ENCODE measurements around the gene SNAP29.
A peak's percentile ranks its signal among the peaks of the same experiment; 100 is the strongest.
"Not testable (repeated sequence)": the region's sequence is repeated elsewhere in the genome, so short reads cannot be mapped to it uniquely, and the experiment has no call there.

Gene SNAP29

GRCh38 chr22:20901093-20902033 is 42.6 kb downstream of the SNAP29 start:
- not testable (repeated sequence) for DNase-seq (ENCODE audit: low read depth)

DNA sequence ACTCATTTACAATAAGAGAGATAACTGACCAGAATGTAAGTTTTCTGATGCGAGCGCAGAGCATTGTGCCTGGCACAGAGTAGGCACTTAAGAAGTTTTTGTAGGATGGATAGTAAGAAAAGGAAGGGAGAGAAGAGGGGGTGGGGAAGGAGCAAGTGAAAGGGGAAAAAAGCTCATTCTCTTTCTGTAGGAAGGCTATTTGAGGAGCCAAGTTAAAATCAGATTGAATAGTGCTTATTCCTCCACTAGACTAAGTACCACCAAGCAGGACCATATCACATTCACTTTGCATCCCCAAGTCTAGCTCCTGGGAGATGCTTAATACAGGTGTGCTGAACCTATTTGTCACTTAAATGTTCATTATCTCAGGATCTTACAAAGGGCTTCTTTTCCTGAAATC is 44.3 kb downstream of the SNAP29 start:
- no peak for DNase-seq (ENCODE audit: low read depth)

DNA sequence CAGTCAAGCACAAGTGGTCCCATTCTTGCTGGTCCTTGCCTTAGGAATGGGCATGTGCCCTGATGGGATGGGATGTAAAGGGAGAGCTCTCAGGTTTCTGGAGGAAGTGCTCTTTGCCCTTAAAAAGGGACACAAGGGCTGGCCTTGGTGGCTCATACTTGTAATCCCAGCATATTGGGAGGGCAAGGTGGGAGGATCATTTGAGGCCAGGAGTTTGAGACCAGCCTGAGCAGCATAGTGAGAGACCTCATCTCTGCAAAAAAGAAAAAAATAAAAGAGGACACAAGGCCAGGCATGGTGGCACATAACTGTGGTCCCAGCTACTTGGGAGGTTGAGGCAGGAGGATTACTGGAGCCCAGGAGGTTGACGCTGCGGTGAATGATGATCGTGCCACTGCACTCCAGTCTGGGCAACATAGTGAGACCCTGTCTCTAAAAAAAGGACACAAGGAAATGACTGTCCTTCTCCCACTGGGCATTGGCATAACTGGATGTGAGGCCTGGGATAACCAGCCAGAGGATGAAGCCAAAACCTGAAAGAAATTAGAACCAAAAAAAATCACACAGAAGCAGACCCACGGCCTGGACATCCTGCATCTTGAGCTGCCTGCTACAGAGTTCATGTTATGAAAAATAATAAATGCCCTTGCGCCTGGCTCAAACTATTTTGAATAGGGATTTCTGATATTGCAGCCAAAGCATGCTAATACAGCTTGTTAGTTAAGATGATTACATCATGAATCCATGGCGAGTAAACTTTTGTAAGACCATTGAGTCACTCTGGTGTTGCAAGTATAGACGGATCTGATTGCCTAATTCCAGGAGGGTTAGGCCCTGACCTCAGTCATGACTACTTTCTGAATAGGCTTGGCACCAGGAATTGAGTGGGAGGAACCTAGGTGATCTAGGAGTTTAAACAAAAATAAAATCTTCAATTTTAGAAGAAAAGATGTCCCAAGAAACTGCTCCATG is 45.5 kb downstream of the SNAP29 start:
- peak; percentile 95 for DNase-seq (ENCODE audit: low read depth)

DNA sequence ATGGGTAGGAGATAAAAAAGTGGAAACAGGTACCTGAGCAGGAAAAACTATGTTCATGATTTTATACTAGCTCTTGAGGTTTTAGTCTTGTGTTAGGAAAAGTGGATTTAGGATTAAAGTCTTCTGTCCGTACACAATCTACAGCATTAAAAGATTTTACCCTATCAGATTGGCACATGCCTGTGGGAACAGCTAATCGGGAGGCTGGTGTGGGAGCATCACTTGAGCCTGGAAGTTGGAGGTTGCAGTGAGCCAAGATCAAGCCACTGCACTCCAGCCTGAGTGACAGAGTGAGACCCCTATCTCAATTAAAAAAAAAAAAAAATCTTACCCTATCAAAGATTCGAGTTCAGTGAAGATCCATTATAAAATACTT is 46.2 kb downstream of the SNAP29 start:
- DNase-seq (ENCODE audit: low read depth) = no peak

DNA sequence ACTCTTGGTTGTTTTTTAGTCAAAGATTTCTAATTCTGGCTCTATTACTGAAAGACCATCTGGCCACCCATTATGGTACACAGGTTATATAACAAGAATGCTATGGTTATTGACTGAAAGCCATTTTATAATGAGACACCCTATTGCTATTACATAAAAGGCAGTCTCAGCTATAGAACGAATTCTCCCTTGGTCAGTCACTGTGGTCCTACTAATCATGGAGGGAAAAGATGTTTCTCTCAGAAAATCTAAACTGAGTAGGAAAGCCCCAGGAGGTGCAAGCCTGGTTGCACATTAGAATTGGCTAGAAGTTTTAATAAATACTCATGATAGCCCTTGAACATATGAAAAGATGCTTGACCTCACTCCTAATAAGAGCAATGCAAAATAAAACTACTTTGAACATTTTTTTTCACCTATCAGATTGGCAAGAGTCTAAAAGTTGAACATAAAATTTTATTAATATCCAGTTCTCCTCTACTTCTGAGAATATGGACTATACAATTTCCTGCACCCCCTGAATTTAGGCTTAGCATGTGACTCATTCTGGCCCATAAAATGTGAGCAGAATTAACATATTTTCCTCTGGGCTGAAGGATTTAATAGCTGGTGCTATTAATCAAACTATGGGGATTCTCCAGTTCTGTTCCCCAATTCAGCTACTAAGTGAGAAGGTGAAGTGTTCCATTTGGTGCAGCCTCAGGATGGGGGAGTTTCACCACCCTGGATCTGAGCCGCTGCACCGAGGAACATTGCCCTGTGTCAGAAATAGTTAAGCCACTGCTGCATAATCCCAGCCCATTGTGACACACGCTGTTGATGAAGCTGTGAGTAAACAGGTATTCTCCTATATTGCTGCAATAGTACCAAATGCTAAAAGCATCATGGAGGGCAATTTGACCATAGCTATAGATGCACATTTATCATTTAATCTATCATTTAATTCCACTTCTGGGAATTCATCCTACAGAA is 46.9 kb downstream of the SNAP29 start:
- DNase-seq (ENCODE audit: low read depth) = no peak

DNA sequence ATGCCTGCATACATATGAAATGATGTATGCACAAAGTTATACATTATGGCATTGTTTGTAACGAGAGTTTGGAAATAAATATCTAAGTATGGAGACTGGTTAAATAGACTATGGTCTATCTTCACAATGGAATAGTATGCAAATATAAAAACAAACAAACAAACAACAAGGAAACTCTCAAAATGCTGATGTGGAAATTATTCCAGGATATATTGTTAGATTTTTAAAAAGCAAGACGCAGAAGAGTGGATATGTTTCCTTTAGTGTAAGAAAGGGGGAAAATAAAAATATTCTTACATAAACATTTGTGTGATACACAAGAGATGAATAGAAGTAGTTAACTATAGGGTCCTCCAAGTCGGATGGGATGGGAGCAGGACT is 47.6 kb downstream of the SNAP29 start:
- DNase-seq (ENCODE audit: low read depth) = no peak

DNA sequence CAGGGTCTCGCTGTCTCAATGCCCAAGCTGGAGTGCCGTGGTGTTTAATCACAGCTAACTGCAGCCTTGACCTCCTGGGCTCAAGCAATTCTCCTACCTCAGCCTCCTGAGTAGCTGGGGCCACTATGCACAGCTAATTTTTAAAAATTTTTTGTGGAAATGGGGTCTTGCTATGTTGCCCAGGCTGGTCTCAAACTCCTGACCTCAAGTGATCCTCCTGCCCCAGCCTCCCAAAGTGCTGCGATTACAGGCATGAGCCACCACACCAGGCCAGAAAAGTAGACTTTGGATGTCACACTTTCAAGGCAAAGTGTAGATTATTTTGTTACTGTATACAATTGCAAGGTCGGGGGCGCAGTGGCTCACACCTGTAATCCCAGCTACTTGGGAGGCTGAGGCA is 49.9 kb downstream of the SNAP29 start:
- DNase-seq (ENCODE audit: low read depth) = not testable (repeated sequence)

GRCh38 chr22:20909543-20910303 is 50.9 kb downstream of the SNAP29 start:
- DNase-seq (ENCODE audit: low read depth) = no peak

DNA sequence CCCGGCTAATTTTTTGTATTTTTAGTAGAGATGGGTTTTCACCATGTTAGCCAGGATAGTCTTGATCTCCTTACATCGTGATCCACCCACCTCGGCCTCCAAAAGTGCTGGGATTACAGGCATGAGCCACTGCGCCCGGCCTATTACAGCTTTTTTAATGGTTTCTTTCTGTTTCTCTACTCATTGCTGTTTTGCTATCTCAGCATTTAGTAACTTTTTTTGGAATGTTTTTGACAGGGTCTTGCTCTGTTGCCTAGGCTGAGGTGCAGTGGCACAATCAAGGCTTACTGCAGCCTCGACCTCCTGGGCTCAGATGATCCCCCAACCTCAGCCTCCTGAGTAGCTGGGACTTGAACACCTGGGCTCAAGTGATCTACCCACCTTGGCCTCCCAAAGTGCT is 53.7 kb downstream of the SNAP29 start:
- DNase-seq (ENCODE audit: low read depth) = no peak

GRCh38 chr22:20916916-20917810 is 58.4 kb downstream of the SNAP29 start, which contains the start of gene CRKL:
Gene CRKL, plus strand, starts transcription at chr22:20917407. Its CDS starts 528 bp downstream, at chr22:20917935.
- DNase-seq (ENCODE audit: low read depth) = peak; percentile 97

- no peak for DNase-seq (ENCODE audit: low read depth)
Observed at GRCh38 chr22:20918663-20919218, 59.9 kb downstream of the SNAP29 start.

- no peak for DNase-seq (ENCODE audit: low read depth)
Observed at GRCh38 chr22:20919718-20920117, 60.9 kb downstream of the SNAP29 start.

DNA sequence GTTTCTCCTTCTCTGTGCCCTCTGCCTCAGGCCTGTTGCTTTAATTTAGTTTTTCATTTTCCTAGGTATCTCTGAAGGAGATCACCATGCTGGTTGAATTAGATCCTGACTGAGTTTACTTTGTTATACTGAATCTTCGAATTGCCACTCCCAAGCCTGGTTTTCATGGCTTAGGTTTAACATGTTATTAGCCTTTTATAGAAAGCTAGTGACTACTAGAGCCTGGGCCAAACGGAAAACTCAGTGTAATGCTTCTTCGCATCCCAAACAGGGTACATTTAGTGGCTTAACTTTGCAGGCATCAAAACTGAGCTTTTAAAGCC is 62.0 kb downstream of the SNAP29 start:
- DNase-seq (ENCODE audit: low read depth) = no peak

DNA sequence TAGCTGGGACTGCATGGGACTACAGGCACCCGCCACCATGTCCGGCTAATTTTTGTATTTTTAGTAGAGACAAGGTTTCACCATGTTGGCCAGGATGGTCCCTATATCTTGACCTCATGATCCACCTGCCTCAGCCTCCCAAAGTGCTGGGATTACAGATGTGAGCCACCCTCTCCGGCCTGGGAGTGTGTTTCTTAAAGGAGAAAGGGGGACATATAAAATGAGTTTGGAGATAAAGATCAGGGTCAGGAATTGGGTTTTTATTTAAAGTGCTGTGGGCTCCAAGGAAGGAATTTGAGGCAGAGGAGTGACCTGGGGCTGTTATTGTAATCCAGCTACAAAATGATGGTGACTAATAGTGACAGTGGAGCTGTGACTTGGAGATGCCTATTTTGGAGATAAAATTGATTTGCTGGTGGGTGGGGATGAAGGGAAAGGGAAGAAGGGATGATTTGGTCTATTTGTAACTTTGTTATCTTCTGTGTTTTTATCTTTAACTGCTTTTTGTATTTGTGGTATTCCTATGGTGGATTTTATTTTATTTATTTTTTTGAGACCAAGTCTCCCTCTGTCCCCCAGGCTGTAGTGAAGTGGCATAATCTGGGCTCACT is 63.4 kb downstream of the SNAP29 start:
- DNase-seq (ENCODE audit: low read depth) = no peak

DNA sequence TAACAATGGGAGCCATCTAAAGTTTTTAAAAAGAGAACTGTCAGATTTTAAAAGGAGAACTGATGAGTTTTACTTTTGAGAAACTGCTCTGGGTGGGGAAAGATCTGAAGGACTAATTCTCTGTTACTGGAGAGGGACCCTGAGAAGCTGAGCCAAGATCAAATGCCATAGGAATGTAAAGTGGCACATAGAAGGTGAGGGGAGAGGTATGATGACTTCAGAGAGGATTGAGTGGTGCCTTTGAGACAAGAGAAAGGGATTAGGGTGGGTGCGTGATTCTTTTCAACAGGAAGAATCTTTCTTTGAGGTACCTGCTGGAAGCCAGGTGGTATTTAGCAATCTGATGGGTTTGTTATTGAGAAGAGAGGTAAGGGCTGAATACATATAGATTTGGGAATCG is 67.4 kb downstream of the SNAP29 start:
- no peak for DNase-seq (ENCODE audit: low read depth)

GRCh38 chr22:20927940-20928572 is 69.2 kb downstream of the SNAP29 start:
- no peak for DNase-seq (ENCODE audit: low read depth)

- DNase-seq (ENCODE audit: low read depth) = no peak
Observed at GRCh38 chr22:20928573-20928967, 69.8 kb downstream of the SNAP29 start.

- no peak for DNase-seq (ENCODE audit: low read depth)
Observed at GRCh38 chr22:20930004-20930403, 71.2 kb downstream of the SNAP29 start.

GRCh38 chr22:20930435-20930834 is 71.6 kb downstream of the SNAP29 start:
- DNase-seq (ENCODE audit: low read depth) = not testable (repeated sequence)
